RWPE1 (cell line): ENCODE data around the gene TSLP.

Source experiments
- CTCF ChIA-PET: fragments of 350-600 bp; sonication (Branson Sonifier 250); formaldehyde crosslinking; extraction: SDS; loops from one replicate; lab custom pipeline; 2021; lab: Yijun Ruan, JAX
- POLR2A ChIA-PET: fragments of 400-600 bp; formaldehyde crosslinking; extraction: SDS; loops from one replicate; lab custom pipeline; 2020; ENCODE audit warnings: antibody characterized with exemption; ENCODE audit not compliant: low non-redundant PET; lab: Yijun Ruan, JAX
- DNase-seq: peaks from one replicate; pipeline ENCODE4 v3.0.0; 2012; ENCODE audit warnings: low spot score
- H3K27ac ChIP-seq: fragments of 450-650 bp; 2 replicates; pipeline ENCODE4 v1.5.1; 2017
- CTCF ChIP-seq: fragments of 450-650 bp; conservative IDR thresholded peaks from 2 replicates; pipeline ENCODE4 v1.5.1; 2017; ENCODE audit warnings: low read depth, mild to moderate bottlenecking

TSLP gene

GRCh38 chr5:111119856-111120255 is 48.3 kb downstream of the TSLP start:
- no peak for TF ChIP-seq CTCF
- DNase-seq, result no peak
- POLR2A ChIA-PET, result no interaction called here
- CTCF ChIA-PET, result no interaction called here
- H3K27ac ChIP-seq, result no peak overlapping the region

GRCh38 chr5:111120911-111121310 is 49.4 kb downstream of the TSLP start:
- no peak for DNase-seq
- ChIA-PET POLR2A (no interaction called here), CTCF (no interaction called here)
- no peak for TF ChIP-seq CTCF
- no peak overlapping the region for H3K27ac ChIP-seq

GRCh38 chr5:111121926-111122325 is 50.4 kb downstream of the TSLP start:
- TF ChIP-seq CTCF, result no peak
- ChIA-PET POLR2A (no interaction called here), CTCF (no interaction called here)
- DNase-seq, result no peak
- no peak overlapping the region for H3K27ac ChIP-seq

GRCh38 chr5:111122398-111122797 is 50.9 kb downstream of the TSLP start:
- DNase-seq, result no peak
- no peak for TF ChIP-seq CTCF
- ChIA-PET POLR2A (no interaction called here), CTCF (interaction anchor here (0.7 kb wide), 1 partner anchor 204 kb away, joined by 3 read pairs; no protein-coding TSS in a partner anchor)
- no peak overlapping the region for H3K27ac ChIP-seq

GRCh38 chr5:111124793-111125192 is 53.3 kb downstream of the TSLP start:
- TF ChIP-seq CTCF, result no peak
- no peak overlapping the region for H3K27ac ChIP-seq
- DNase-seq, result no peak
- ChIA-PET CTCF (interaction anchor here (0.6 to 2.5 kb wide), 2 partner anchors 10 to 1111 kb away, joined by 3 to 12 read pairs; no protein-coding TSS in a partner anchor), POLR2A (no interaction called here)

- ChIA-PET CTCF (no interaction called here), POLR2A (no interaction called here)
- no peak for TF ChIP-seq CTCF
- H3K27ac ChIP-seq, result no peak overlapping the region
- DNase-seq, result no peak
Observed at GRCh38 chr5:111126896-111127295, 55.4 kb downstream of the TSLP start.
